ENCODE results near the gene C10orf53. TPM values are rescaled to one million over a fixed set of nuclear protein-coding genes. Genes with fewer than 3 reads are reported as not detected.

C10orf53 gene
- total and polyA plus RNA-seq, 2 of the 4 experiments (the other 2 are of a cell fraction): not detected

- no peak overlapping the region for H3K4me2 ChIP-seq (ENCODE audit: low read depth, low read length)
- ATAC-seq (ENCODE audit: low read depth) (no peak), DNase-seq (no peak)
- no peaks in the 10 kb centered on the region for H3K79me1 ChIP-seq (ENCODE audit: low read depth in 1 of 2, low read length in 2 of 2)
- no peaks in the 10 kb centered on the region for H3K4me1 ChIP-seq (ENCODE audit: control insufficient read depth, insufficient read depth, low read length)
- no peak overlapping the region for H2BK5ac ChIP-seq (ENCODE audit: low read depth, low read length, poor library complexity, severe bottlenecking)
- H3K4ac ChIP-seq (ENCODE audit: low read depth, low read length): no peak overlapping the region
- in situ Hi-C loops (cut with MboI; ENCODE audit: low sequenced_read_pairs): no loop called here
- ChIA-PET CTCF (no interaction called here), POLR2A (ENCODE audit: unreplicated experiment) (no interaction called here)
- no peak overlapping the region for H3K27ac ChIP-seq (ENCODE audit: insufficient read depth, low read length)
- H3K56ac ChIP-seq (ENCODE audit: extremely low read depth, insufficient read depth, low read length): no peak overlapping the region
- no peak overlapping the region for H2AK9ac ChIP-seq (replicated peaks; ENCODE audit: low read depth, low read length, poor library complexity)
- intact Hi-C loops (cut with micrococcal nuclease): no loop called here
- no peak overlapping the region for H3K9ac ChIP-seq (ENCODE audit: low read depth, low read length)
- no peaks in the 10 kb centered on the region for H3K36me3 ChIP-seq (ENCODE audit: control insufficient read depth, insufficient read depth, low read length)
- H4K8ac ChIP-seq (ENCODE audit: low read depth in 2 of 2, low read length in 2 of 2): no peak overlapping the region
- H2BK15ac ChIP-seq (ENCODE audit: low read depth, low read length): no peak overlapping the region
- no peak overlapping the region for H2BK20ac ChIP-seq (ENCODE audit: low read depth, low read length)
- no peak overlapping the region for H3K4me3 ChIP-seq (ENCODE audit: insufficient read depth, low read depth, low read length)
- no peaks in the 10 kb centered on the region for H3K27me3 ChIP-seq (ENCODE audit: control insufficient read depth, insufficient read depth, low read length)
- H3K9me3 ChIP-seq (ENCODE audit: control insufficient read depth, insufficient read depth, low read length): no peaks in the 10 kb centered on the region
- H3K18ac ChIP-seq (ENCODE audit: low read depth, low read length): no peak overlapping the region
- no peak overlapping the region for H4K5ac ChIP-seq (ENCODE audit: low read depth, low read length)
- H3K14ac ChIP-seq (replicated peaks; ENCODE audit: low read depth, low read length): no peak overlapping the region
- H2BK120ac ChIP-seq (ENCODE audit: low read depth, low read length): no peak overlapping the region
- H3K9me1 ChIP-seq (ENCODE audit: insufficient read depth, low read length): no peaks in the 10 kb centered on the region; the same call in 1 of the 2 replicates
- no TSS peak for BruUV-seq (replicated peaks)
- no peaks in the 10 kb centered on the region for H4K20me1 ChIP-seq (ENCODE audit: insufficient read depth, low read length)
- H2AK5ac ChIP-seq (ENCODE audit: low read depth, low read length): no peak overlapping the region
- TF ChIP-seq CEBPB (IDR thresholded peaks at IDR 0.05; ENCODE audit: low read depth, low read length) (no peak), MXI1 (IDR thresholded peaks at IDR 0.05; ENCODE audit: borderline replicate concordance, low read depth, low read length) (no peak), FOS (IDR thresholded peaks at IDR 0.05; ENCODE audit: low read depth, low read length) (no peak), ELK1 (IDR thresholded peaks at IDR 0.05; ENCODE audit: borderline replicate concordance, low read depth, low read length) (no peak), POLR2A (IDR thresholded peaks at IDR 0.05; ENCODE audit: low read depth, low read length) (no peak), SMC3 (IDR thresholded peaks at IDR 0.05; ENCODE audit: low read depth, low read length) (no peak), MAFK (IDR thresholded peaks at IDR 0.05; ENCODE audit: low read depth, low read length) (no peak), RFX5 (IDR thresholded peaks at IDR 0.05; ENCODE audit: low read depth, low read length) (no peak), CHD1 (IDR thresholded peaks at IDR 0.05; ENCODE audit: low read depth, low read length) (no peak), RCOR1 (IDR thresholded peaks at IDR 0.05; ENCODE audit: insufficient replicate concordance, low read length) (no peak), MAZ (IDR thresholded peaks at IDR 0.05; ENCODE audit: borderline replicate concordance, low read depth, low read length) (no peak), NFE2L2 (IDR thresholded peaks at IDR 0.05; ENCODE audit: low read depth, low read length) (no peak), CTCF (conservative IDR thresholded peaks at IDR 0.05; ENCODE audit: low read depth, low read length) (no peak), USF2 (IDR thresholded peaks at IDR 0.05; ENCODE audit: low read depth, low read length) (no peak), BHLHE40 (IDR thresholded peaks at IDR 0.05; ENCODE audit: low read depth, low read length) (no peak), RAD21 (IDR thresholded peaks at IDR 0.05; ENCODE audit: low read length) (no peak)
- no peak overlapping the region for H4K91ac ChIP-seq (ENCODE audit: insufficient read depth, low read depth, low read length)
- WGBS, 2 experiments (ENCODE audit: extremely low coverage in 2 of 2, insufficient read length in 1 of 2): 51% methylated on average over 7 of the region's 19 CpGs; no CpG with 5 or more reads in 1 of the 2 experiments
- no peak overlapping the region for H3K23ac ChIP-seq (ENCODE audit: low read depth, low read length)
- no peak overlapping the region for H2AFZ ChIP-seq (replicated peaks; ENCODE audit: low read length, poor library complexity)
- dilution Hi-C loops (cut with HindIII; ENCODE audit: low sequenced_read_pairs, unreplicated experiment): no loop called here
Measured at GRCh38 chr10:49737474-49738201, 58.2 kb downstream of the C10orf53 start.

Measured in IMR-90 (cell line).